Endothelial cell of umbilical vein (primary cell): ENCODE measurements around the gene AGBL4. TPM values are rescaled to one million over a fixed set of nuclear protein-coding genes. Genes with fewer than 3 reads are reported as not detected.

Experiments used
- BruUV-seq: library from RNA; stranded (reverse); fragments of 400-500 nt; replicated peaks from 2 replicates; lab custom pipeline; 2021; lab: Mats Ljungman, UMichigan
- CTCF ChIA-PET: fragments of 300-600, 350-600 bp; sonication (Branson Sonifier 250); formaldehyde crosslinking; loops from one replicate; lab custom pipeline; 2021; ENCODE audit warnings: antibody characterized with exemption, inconsistent platforms; lab: Charles Lee
- POLR2A ChIA-PET: fragments of 300-600, 350-600 bp; sonication (Branson Sonifier 250); formaldehyde crosslinking; loops from one replicate; lab custom pipeline; 2021; ENCODE audit warnings: antibody characterized with exemption, inconsistent platforms; lab: Charles Lee
- DNase-seq: peaks from one replicate; pipeline ENCODE4 v3.0.0-alpha.2; 2011; ENCODE audit warnings: low read depth, low spot score
- FAIRE-seq: peaks from 2 replicates; lab custom pipeline; 2011; peaks lifted over from hg19 to GRCh38; lab: Jason Lieb, UNC
- H2AFZ ChIP-seq: 2 replicates; pipeline ENCODE4 v1.6.0; 2012; ENCODE audit warnings: low read depth, low read length, control low read depth, inconsistent platforms
- H3K27ac ChIP-seq: 2 replicates; pipeline ENCODE4 v1.5.1; 2011; ENCODE audit warnings: low read depth, mild to moderate bottlenecking, control low read depth, low read length, moderate library complexity; ENCODE audit not compliant: insufficient read depth
- H3K27me3 ChIP-seq, 2 experiments: 2 replicates each; pipeline versions ENCODE4 v1.6.0 to v1.6.1; 2011; ENCODE audit warnings: low read length in 2 of 2, mixed read lengths in 1 of 2; ENCODE audit not compliant: control insufficient read depth in 2 of 2, insufficient read depth in 2 of 2
- H3K36me3 ChIP-seq, 2 experiments: 2 replicates in 1 of 2; 3 replicates in 1 of 2; pipeline ENCODE4 v1.5.1; 2011; ENCODE audit warnings: low read length in 2 of 2, mild to moderate bottlenecking in 1 of 2, moderate library complexity in 1 of 2; ENCODE audit not compliant: control insufficient read depth in 2 of 2, insufficient read depth in 2 of 2; ENCODE audit errors: extremely low read depth in 1 of 2
- H3K4me1 ChIP-seq: 3 replicates; pipeline ENCODE4 v1.5.1; 2011; ENCODE audit warnings: mild to moderate bottlenecking, low read length; ENCODE audit not compliant: control insufficient read depth, insufficient read depth; ENCODE audit errors: extremely low read depth
- H3K4me2 ChIP-seq: 2 replicates; pipeline ENCODE4 v1.6.1; 2011; ENCODE audit warnings: low read length, control low read depth, mixed read lengths; ENCODE audit not compliant: insufficient read depth
- H3K4me3 ChIP-seq, 3 experiments: fragments of 200-600 bp in 1 of 3; sonication (generic), shearing (Covaris generic) in 1 of 3; replicated peaks in 1 of 3; 2 replicates each; pipeline ENCODE4 v1.5.1; 2011 to 2016; ENCODE audit warnings: control low read depth in 3 of 3, low read length in 3 of 3, mild to moderate bottlenecking in 2 of 3, inconsistent platforms in 1 of 3, low read depth in 1 of 3, moderate library complexity in 1 of 3; ENCODE audit not compliant: insufficient read depth in 1 of 3
- H3K79me2 ChIP-seq: 2 replicates; pipeline ENCODE4 v1.6.0; 2012; ENCODE audit warnings: low read length, inconsistent platforms; ENCODE audit not compliant: control insufficient read depth, insufficient read depth
- H3K9ac ChIP-seq: replicated peaks from 2 replicates; pipeline ENCODE3; 2011; ENCODE audit warnings: low read length, control low read depth; ENCODE audit not compliant: insufficient read depth; ENCODE audit errors: extremely low read depth
- H3K9me1 ChIP-seq: replicated peaks from 3 replicates; pipeline ENCODE4 v1.6.0; 2011; ENCODE audit warnings: mild to moderate bottlenecking, low read length; ENCODE audit not compliant: control insufficient read depth, insufficient read depth; ENCODE audit errors: extremely low read depth
- H3K9me3 ChIP-seq: replicated peaks from 2 replicates; pipeline ENCODE4 v1.5.1; 2012; ENCODE audit warnings: low read length, inconsistent platforms; ENCODE audit not compliant: control insufficient read depth, insufficient read depth
- H4K20me1 ChIP-seq: replicated peaks from 2 replicates; pipeline ENCODE3; 2011; ENCODE audit warnings: mild to moderate bottlenecking, low read length; ENCODE audit not compliant: control insufficient read depth, insufficient read depth; ENCODE audit errors: extremely low read depth
- CTCF ChIP-seq, 2 donors: IDR thresholded peaks; 1 replicate in 1 of 2; 2 replicates in 1 of 2; pipeline ENCODE4 v1.5.1; 2011; ENCODE audit warnings: low read length in 2 of 2, mild to moderate bottlenecking in 2 of 2, moderate library complexity in 2 of 2, control low read depth in 1 of 2, inconsistent platforms in 1 of 2, low read depth in 1 of 2; ENCODE audit not compliant: insufficient read depth in 1 of 2; ENCODE audit errors: extremely low read depth in 1 of 2
- EZH2 ChIP-seq: IDR thresholded peaks from 2 replicates; pipeline ENCODE4 v1.6.1; 2012; ENCODE audit warnings: borderline replicate concordance, low read depth, mild to moderate bottlenecking, moderate library complexity, low read length, inconsistent platforms; ENCODE audit not compliant: severe bottlenecking
- FOS ChIP-seq: IDR thresholded peaks from 2 replicates; pipeline ENCODE4 v1.6.1; 2011; ENCODE audit warnings: mild to moderate bottlenecking, low read length, moderate library complexity, borderline replicate concordance; ENCODE audit not compliant: insufficient read depth
- GATA2 ChIP-seq: IDR thresholded peaks from 2 replicates; pipeline ENCODE4 v1.7.0; 2011; ENCODE audit warnings: low read depth, mild to moderate bottlenecking, moderate library complexity, mixed read lengths, low read length; ENCODE audit not compliant: insufficient read length, insufficient read depth
- JUN ChIP-seq: IDR thresholded peaks from 2 replicates; pipeline ENCODE4 v1.6.1; 2011; ENCODE audit warnings: borderline replicate concordance, low read depth; ENCODE audit not compliant: insufficient read length, insufficient read depth
- MAX ChIP-seq: IDR thresholded peaks from 2 replicates; pipeline ENCODE4 v1.6.1; 2011; ENCODE audit not compliant: insufficient read depth, insufficient read length
- MYC ChIP-seq: IDR thresholded peaks from one replicate; pipeline ENCODE4 v1.6.1; 2011; ENCODE audit warnings: mild to moderate bottlenecking, low read depth, low read length
- POLR2A ChIP-seq: IDR thresholded peaks from 2 replicates; pipeline ENCODE4 v1.6.1; 2012; ENCODE audit warnings: low read depth, mild to moderate bottlenecking, control low read depth, low read length
- POLR2AphosphoS5 ChIP-seq: IDR thresholded peaks from 2 replicates; pipeline ENCODE4 v1.6.1; 2012; ENCODE audit warnings: low read depth, mild to moderate bottlenecking, control low read depth, low read length, moderate library complexity; ENCODE audit not compliant: insufficient read depth
- dilution Hi-C: fragments of 300-500 bp; cut with MboI; formaldehyde crosslinking; loops from one replicate; pipeline ENCODE4 v1.15.0; 2019; ENCODE audit warnings: low sequenced_read_pairs; ENCODE audit not compliant: extremely low pct_ligation_motif_present
- intact Hi-C: fragments of 100-400 bp; cut with micrococcal nuclease; formaldehyde crosslinking; loops from one replicate; pipeline ENCODE4 v1.10.0; 2022
- polyA plus RNA-seq, 4 experiments: library from polyadenylated mRNA; depleted of rRNA in 3 of 4; stranded (reverse) in 3 of 4; unstranded in 1 of 4; fragments of >200 nt; gene quantifications; 2 replicates each; pipeline versions ENCODE4 v1.2.1 to v1.2.3, GENCODE V29; 2011 to 2012; ENCODE audit warnings: missing spikeins in 1 of 4
- total RNA-seq: library from RNA; stranded (reverse); gene quantifications from 2 replicates; pipeline ENCODE4 v1.2.3, GENCODE V29; 2021

Gene AGBL4
- total and polyA plus RNA-seq, 2 donors (not counting 3 experiments of a cell fraction or from before 2014, with no cell fraction given) = not detected

- FAIRE-seq (no peak), DNase-seq (no peak)
- Histone ChIP-seq H3K4me2 (no peak overlapping the region), H3K36me3 (no peaks in the 10 kb centered on the region), H3K4me3 (no peak overlapping the region), H3K27ac (no peak overlapping the region), H3K9me1 (no peaks in the 10 kb centered on the region), H3K4me1 (no peaks in the 10 kb centered on the region), H3K9me3 (no peaks in the 10 kb centered on the region), H3K79me2 (no peaks in the 10 kb centered on the region), H3K27me3 (no peaks in the 10 kb centered on the region), H4K20me1 (no peaks in the 10 kb centered on the region), H3K9ac (no peak overlapping the region), H2AFZ (no peak overlapping the region)
- dilution Hi-C loops = no loop called here
- no TSS peak for BruUV-seq
- ChIA-PET CTCF (no interaction called here), POLR2A (no interaction called here)
- intact Hi-C loops = no loop called here
- no peak for TF ChIP-seq CTCF (IDR thresholded peaks at IDR 0.05; ENCODE audit: extremely low read depth in 1 of 2, insufficient read depth in 1 of 2, low read depth in 1 of 2, low read length in 2 of 2)
- no peak for TF ChIP-seq MAX
- TF ChIP-seq MYC = no peak
- no peak for TF ChIP-seq POLR2A
- no peak for TF ChIP-seq FOS
- no peak for TF ChIP-seq JUN
- TF ChIP-seq POLR2AphosphoS5 = no peak
- TF ChIP-seq EZH2 = no peak
- no peak for TF ChIP-seq GATA2
These were observed 1035.0 kb downstream of the AGBL4 start for GRCh38 chr1:48988633-48989197.
